Measurements from ENCODE around the gene TLR9.

TLR9 gene

GRCh38 chr3:52231502-52232278 lies 6.2 kb upstream of the TLR9 start:
- no peak for DNase-seq (ENCODE audit: low spot score)

GRCh38 chr3:52230889-52231499 lies 5.5 kb upstream of the TLR9 start:
- DNase-seq (ENCODE audit: low spot score), result no peak

GRCh38 chr3:52230461-52230860 lies 5.0 kb upstream of the TLR9 start:
- no peak for DNase-seq (ENCODE audit: low spot score)

DNA sequence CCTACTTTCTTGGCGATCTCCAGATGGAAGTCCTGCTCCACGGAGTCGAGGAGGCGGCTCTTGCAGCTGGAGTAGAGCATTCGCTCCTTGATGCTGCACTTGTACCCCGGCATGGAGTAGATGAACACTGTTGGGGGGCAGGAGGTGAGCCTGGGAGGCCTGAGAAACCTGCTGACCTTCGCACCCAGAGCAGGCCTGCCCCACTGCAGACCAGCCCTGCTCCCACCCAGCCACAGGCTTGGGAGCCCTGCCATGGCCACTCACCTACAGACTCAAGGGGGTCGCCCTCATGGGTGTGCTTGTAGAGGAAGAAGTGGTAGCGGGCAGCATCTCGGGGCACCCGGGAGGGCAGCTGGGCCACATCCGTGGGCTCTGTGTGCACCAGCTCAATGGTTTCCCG lies 4.2 kb upstream of the TLR9 start:
- no peak for DNase-seq (ENCODE audit: low spot score)

DNA sequence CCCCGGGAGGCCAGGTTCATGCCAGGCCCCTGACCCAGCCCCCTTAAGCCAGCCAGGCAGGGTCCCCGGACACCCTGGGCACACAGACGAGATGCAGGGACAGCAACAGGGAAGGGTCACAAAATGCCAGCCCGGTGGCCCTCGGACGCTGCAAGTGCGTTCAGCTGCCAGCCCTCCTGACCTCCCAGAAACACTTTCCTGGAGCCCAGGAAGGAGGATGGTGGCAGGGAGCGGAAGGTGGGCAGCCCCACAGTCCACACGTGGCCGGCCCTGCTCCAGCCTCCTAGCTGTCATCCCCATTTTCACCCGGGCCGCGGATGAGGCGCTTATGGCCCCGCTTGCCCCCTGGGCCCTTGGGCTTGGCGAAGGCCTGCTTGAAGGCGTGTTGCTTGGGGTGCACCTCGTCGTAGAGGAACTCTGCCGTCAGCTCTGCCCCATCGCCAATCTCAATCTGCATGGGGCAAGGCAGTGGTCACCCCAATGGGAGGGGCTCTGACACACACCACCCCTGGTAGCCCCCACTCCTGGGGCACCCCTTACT lies 3.4 kb upstream of the TLR9 start:
- no peak for DNase-seq (ENCODE audit: low spot score)

- DNase-seq (ENCODE audit: low spot score), result no peak
Measured at GRCh38 chr3:52228266-52228665, 2.8 kb upstream of the TLR9 start.

DNA sequence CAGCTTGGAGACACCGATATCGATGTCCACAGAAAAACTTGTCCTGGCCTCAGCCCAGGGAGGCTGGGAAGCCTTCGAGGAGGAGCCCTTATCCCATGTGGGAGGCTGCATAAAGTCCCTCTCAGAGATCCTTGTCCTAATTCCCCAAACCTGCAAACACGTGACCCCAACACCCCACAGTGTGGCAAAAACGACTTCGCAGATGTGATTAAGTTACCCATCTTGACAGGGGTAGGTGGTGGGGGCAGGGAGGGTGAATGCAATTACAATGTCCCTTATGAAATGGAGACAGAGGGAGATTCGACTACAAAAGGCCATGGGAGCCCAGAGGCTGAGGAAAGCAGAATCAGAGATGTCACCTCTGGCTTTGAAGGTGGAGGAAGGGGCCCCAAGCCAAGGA lies 2.3 kb upstream of the TLR9 start:
- DNase-seq (ENCODE audit: low spot score), result no peak

DNA sequence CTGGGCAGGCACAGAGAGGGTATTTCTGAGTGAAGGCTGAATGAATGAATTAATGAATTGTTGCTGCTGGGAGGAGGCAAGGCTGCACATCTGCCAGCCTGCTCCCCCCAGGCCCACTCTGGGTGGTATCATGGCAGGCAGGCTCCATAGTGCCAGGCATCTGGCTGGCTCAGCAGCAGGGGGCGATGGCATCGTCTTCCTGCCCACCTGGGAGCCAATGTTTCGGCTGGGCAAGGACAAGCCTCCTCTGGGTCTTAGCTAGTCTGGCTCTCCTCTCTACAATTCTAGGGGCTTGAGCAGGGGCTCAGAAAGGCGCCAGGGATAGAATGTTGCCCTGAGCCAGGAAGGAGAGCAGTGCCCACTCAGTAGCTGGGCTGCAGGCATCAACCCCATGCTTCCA lies 1.7 kb upstream of the TLR9 start:
- no peak for DNase-seq (ENCODE audit: low spot score)

- no peak for DNase-seq (ENCODE audit: low spot score)
Measured at GRCh38 chr3:52226229-52226817, 878 bp upstream of the TLR9 start.

- no peak for DNase-seq (ENCODE audit: low spot score)
Measured at GRCh38 chr3:52223449-52224408, 1.7 kb downstream of the TLR9 start.

DNA sequence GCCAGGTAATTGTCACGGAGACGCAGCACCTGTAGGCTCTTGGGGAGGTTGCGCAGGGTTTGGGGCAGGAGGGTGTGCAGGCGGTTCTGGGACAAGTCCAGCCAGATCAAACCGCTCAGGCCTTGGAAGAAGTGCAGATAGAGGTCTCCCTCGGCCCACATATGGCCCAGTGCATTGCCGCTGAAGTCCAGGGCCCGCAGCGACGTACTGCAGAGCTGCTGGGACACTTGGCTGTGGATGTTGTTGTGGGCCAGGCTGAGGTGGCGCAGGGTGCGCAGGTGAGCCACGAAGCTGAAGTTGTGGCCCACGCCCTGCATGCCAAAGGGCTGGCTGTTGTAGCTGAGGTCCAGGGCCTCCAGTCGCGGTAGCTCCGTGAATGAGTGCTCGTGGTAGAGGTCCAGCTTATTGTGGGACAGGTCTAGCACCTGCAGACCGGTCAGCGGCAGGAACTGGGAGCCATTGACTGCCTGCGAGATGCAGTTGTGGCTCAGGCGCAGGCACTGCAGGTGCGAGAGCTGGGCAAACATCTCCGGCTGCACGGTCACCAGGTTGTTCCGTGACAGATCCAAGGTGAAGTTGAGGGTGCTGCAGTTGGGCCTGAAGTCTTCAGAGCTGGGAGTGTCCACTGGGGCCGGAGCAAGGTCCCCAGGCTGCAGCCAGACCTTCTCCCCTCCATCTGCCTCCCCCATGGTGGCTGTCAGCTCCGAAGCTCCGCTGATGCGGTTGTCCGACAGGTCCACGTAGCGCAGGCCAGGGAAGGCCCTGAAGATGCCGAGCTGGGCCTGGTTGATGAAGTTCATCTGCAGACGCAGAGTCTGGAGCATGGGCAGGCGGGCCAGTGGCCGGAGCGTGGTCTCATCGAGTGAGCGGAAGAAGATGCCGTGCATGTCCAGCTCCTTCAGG lies 2.9 kb downstream of the TLR9 start:
- no peak for DNase-seq (ENCODE audit: low spot score)

DNA sequence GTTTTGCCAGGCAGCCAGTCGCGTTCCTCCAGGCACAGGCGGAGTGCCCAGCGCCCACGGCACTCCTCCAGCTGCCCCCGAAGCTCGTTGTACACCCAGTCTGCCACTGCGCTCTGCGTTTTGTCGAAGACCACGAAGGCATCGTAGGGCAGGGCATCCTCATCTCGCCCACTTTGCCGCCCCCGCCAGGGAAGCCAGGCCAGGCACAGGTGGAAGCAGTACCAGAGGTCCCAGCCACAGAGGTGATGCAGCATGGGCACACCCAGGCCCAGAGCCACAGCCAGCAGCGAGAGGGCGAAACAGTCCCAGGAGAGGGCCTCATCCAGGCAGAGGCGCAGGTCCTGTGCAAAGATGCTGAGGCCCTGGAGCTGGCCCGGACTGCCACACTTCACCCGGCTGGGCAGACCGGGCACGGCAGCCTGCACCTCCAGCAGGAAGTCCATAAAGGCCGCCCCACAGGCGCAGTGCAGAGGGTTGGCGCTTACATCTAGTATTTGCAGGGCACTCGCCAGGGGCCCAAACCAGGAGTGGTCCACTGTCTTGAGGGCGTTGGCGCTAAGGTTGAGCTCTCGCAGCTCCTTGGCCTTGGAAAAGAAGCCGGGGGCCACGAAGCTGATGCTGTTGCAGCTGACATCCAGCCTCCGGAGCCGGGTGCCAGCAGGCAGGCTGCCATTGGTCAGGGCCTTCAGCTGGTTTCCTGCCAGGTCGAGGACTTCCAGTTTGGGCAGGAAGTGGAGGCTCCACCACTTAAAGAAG lies 3.7 kb downstream of the TLR9 start:
- DNase-seq (ENCODE audit: low spot score), result no peak

DNA sequence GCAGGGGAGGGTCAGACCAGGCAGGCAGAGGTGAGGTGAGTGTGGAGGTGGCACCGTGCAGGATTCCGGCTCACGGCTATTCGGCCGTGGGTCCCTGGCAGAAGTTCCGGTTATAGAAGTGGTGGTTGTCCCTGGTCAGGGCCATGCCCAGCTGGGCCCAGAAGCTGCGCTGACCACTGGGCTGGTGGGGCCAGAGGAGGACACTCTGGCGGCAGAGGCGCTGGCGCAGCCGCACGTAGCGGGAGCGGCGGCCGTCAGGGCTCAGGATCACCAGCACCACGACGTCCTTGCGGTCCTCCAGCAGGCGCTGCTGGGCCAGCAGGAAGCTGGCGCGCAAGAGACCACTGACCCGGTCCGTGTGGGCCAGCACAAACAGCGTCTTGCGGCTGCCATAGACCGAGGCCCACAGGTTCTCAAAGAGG lies 4.3 kb downstream of the TLR9 start:
- no peak for DNase-seq (ENCODE audit: low spot score)

DNA sequence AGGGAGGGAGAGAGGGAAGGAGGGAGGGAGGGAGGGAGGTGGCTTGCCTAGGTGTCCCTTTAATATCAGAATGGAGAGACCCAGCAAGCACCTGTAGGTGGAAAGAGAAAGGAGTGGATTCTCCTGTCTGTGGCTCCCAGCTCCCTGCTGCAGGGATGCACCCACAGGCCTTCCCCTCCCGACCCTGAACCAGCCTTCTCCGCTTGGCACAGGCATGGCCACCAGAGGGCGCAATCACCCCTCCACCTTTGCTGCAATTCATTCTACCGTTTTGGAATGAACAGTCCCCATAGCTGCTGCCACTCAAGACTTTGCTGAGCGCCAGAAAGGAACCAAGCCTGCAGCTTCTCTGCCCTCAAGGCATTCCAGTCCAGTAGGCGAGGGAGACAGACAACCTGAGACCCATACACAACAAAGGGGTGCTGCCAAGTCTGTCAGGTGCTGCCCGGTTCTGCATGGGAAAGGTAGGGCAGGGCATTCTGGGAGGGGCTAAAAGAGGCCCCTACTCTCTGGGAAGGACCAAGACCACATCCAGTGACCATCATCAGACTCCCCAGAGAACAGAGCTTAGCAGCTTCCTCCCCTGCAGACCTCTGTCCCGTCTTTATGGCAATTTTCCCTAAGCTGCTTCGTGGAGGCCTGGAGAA lies 4.9 kb downstream of the TLR9 start:
- peak; percentile 72 for DNase-seq (ENCODE audit: low spot score)

DNA sequence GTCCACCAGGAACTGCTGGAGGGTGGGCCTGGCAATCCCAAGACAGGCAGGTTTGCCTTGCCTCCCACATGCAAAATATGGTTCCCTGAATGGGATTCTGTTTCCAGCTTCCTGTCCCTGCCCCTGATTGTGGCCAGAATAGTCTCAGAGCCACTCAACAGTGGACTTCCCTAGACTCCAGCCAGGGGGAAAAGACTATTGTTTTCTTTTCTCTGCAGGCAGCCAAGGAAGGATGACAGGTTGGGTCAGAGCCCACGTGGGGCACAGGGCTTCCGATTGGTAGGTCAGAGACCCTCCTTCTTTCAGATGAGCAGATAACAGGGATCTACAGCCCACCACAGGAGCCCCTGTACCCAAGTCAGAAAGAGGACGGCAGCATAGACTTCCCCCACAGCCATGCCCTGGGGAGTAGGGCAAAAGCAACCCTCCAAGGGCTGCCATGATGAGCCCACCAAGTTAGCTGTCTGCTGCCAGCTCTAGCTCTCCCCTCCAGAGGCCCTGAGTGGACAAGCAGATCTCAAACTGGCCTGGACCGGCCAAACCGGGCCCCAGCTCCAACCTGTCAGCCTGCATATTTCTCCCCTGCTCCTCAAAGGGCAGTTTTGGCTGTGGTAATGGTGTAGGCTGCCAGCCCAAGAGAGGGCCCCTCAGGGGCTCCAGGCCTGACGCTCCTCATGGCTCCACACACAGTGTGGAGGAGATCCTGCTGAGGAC lies 6.4 kb downstream of the TLR9 start:
- DNase-seq (ENCODE audit: low spot score), result no peak

- no peak for DNase-seq (ENCODE audit: low spot score)
Measured at GRCh38 chr3:52218454-52218853, 7.0 kb downstream of the TLR9 start.

- no peak for DNase-seq (ENCODE audit: low spot score)
Measured at GRCh38 chr3:52218026-52218425, 7.4 kb downstream of the TLR9 start.

DNA sequence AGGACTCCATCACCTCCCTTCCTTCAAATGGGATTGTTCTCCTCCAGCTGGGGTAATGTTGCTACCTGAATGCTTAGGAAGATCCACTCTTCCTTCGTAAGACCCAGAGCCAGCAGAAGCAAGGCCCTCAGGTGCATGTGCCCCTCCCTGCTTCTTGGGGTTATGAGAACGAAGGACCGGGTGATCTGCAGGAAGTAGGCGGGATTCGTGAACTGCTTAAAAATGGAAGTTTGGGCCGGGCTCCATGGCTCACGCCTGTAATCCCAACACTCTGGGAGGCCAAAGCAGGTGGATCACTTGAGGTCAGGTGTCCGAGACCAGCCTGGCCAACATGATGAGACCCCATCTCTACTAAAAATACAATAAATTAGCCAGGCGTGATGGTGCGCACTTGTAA lies 8.0 kb downstream of the TLR9 start:
- DNase-seq (ENCODE audit: low spot score), result no peak

Measured in putamen (tissue), 1 donor.